ENCODE data around the gene AOX1. TPM values are rescaled to one million over a fixed set of nuclear protein-coding genes. Genes with fewer than 3 reads are reported as not detected.
"Not testable (repeated sequence)": the region's sequence is repeated elsewhere in the genome, so short reads cannot be mapped to it uniquely, and the experiment has no call there.

AOX1 gene
- total and polyA plus RNA-seq, 2 experiments from 2014 or later = 1.4 to 5.0 TPM

- H3F3A ChIP-seq (replicated peaks; ENCODE audit: low read depth); H3K4me2 ChIP-seq; H3K4me3 Mint-ChIP-seq; H2AFZ ChIP-seq; DNase-seq (ENCODE audit: low spot score); H3K4me1 ChIP-seq (ENCODE audit: insufficient read depth); H3K27me3 Mint-ChIP-seq (ENCODE audit: insufficient read depth, low read depth, poor library complexity); H3K9me2 ChIP-seq (ENCODE audit: insufficient read depth); H4K20me1 ChIP-seq (replicated peaks; ENCODE audit: insufficient read depth); ATAC-seq; H3K27ac ChIP-seq (ENCODE audit: low read depth); H3K27ac Mint-ChIP-seq; H3K27me3 ChIP-seq (ENCODE audit: insufficient read depth); H3K79me2 ChIP-seq (replicated peaks; ENCODE audit: insufficient read depth); H3K4me3 ChIP-seq; H3K4me1 Mint-ChIP-seq; H3K36me3 ChIP-seq (ENCODE audit: insufficient read depth): not testable (repeated sequence)
- peaks cover 37% of the 10 kb centered on the region for H3K36me3 Mint-ChIP-seq (ENCODE audit: low read depth)
- H3K9me3 Mint-ChIP-seq = peaks cover 28% of the 10 kb centered on the region
Measured at GRCh38 chr2:200566596-200566995, 19.2 kb upstream of the AOX1 start.

GRCh38 chr2:200567932-200568331 is 17.9 kb upstream of the AOX1 start:
- H3K4me3 ChIP-seq = no peak overlapping the region
- DNase-seq (ENCODE audit: low spot score) = no peak
- no peak overlapping the region for H3K27ac Mint-ChIP-seq
- no peak overlapping the region for H3K4me2 ChIP-seq
- H3K27me3 Mint-ChIP-seq (ENCODE audit: insufficient read depth, low read depth, poor library complexity) = no peaks in the 10 kb centered on the region
- peaks cover 5% of the 10 kb centered on the region; the same call in 1 of the 2 replicates for H3K79me2 ChIP-seq (replicated peaks; ENCODE audit: insufficient read depth)
- H3F3A ChIP-seq (replicated peaks; ENCODE audit: low read depth) = no peaks in the 10 kb centered on the region
- no peak overlapping the region for H3K27ac ChIP-seq (ENCODE audit: low read depth)
- peaks cover 37% of the 10 kb centered on the region for H3K36me3 Mint-ChIP-seq (ENCODE audit: low read depth)
- H3K9me2 ChIP-seq (ENCODE audit: insufficient read depth) = no peaks in the 10 kb centered on the region
- no peaks in the 10 kb centered on the region for H3K36me3 ChIP-seq (ENCODE audit: insufficient read depth)
- H4K20me1 ChIP-seq (replicated peaks; ENCODE audit: insufficient read depth) = no peaks in the 10 kb centered on the region
- H3K4me1 ChIP-seq (ENCODE audit: insufficient read depth) = no peaks in the 10 kb centered on the region
- TF ChIP-seq CTCF (conservative IDR thresholded peaks at IDR 0.05; ENCODE audit: low read depth in 2 of 2) = no peak
- no peak for TF ChIP-seq ZNF114 (CRISPR knock-in tag; IDR thresholded peaks at IDR 0.05)
- no peak for TF ChIP-seq REST (IDR thresholded peaks at IDR 0.05; ENCODE audit: unreplicated experiment)
- no peak for TF ChIP-seq ETS1 (IDR thresholded peaks at IDR 0.05)
- no peak for TF ChIP-seq ZNF462 (CRISPR knock-in tag; IDR thresholded peaks at IDR 0.05)
- H3K4me1 Mint-ChIP-seq = no peaks in the 10 kb centered on the region
- H3K9me3 Mint-ChIP-seq = peaks cover 28% of the 10 kb centered on the region
- no peaks in the 10 kb centered on the region for H3K27me3 ChIP-seq (ENCODE audit: insufficient read depth)
- H3K4me3 Mint-ChIP-seq = no peak overlapping the region
- no peak for ATAC-seq
- no peak overlapping the region for H2AFZ ChIP-seq

All from GM23338 (cell line).